ENCODE data around the gene MESP1.

GRCh38 chr15:89756897-89757296 lies 5.8 kb upstream of the MESP1 start:
- TF ChIP-seq CTCF (IDR thresholded peaks at IDR 0.05) (no peak), POLR2A (IDR thresholded peaks at IDR 0.05) (no peak)
